ENCODE data around the gene ARHGEF2. TPM values are rescaled to one million over a fixed set of nuclear protein-coding genes. Genes with fewer than 3 reads are reported as not detected.
A peak's percentile ranks its signal among the peaks of the same experiment; 100 is the strongest.

ARHGEF2 gene
- total and polyA plus RNA-seq, 10 of the 15 experiments (the other 5 are each of a cell fraction or from before 2014, with no cell fraction given), result 8.1 to 113 (median 69.9) TPM

GRCh38 chr1:155982106-155982505, 3.8 kb upstream of the ARHGEF2 start:
- SMC1A ChIA-PET (ENCODE audit: uncharacterized antibody, unreplicated experiment), result interaction anchor here (2.5 to 16.7 kb wide), 6 partner anchors 8 to 48 kb away, joined by 15 to 229 read pairs (median 84); partner anchors contain the start of genes KHDC4 and RXFP4
- no peak for DNase-seq (ENCODE audit: low read depth, low spot score)
- Histone ChIP-seq H4K20me1 (ENCODE audit: control insufficient read depth, insufficient read depth) (no peaks in the 10 kb centered on the region), H3K4me3 (peak overlapping the region; percentile 100; the same call in 1 of the 2 replicates), H3K4me2 (ENCODE audit: control insufficient read depth, insufficient read depth) (peak overlapping the region; percentile 63), H3K27ac (ENCODE audit: control insufficient read depth, insufficient read depth) (peak overlapping the region; percentile 97; the same call in 1 of the 2 replicates), H3K36me3 (ENCODE audit: control insufficient read depth in 2 of 2, insufficient read depth in 2 of 2, low read length in 1 of 2) (no peaks in the 10 kb centered on the region), H3K79me2 (ENCODE audit: control insufficient read depth, insufficient read depth, low read length) (peaks cover 47% of the 10 kb centered on the region), H3K9me3 (replicated peaks; ENCODE audit: control insufficient read depth, insufficient read depth, low read length) (no peaks in the 10 kb centered on the region), H3K9ac (ENCODE audit: control insufficient read depth, insufficient read depth, low read length) (no peak overlapping the region), H3K4me1 (ENCODE audit: control insufficient read depth, insufficient read depth, low read length) (peaks cover 26% of the 10 kb centered on the region), H3K27me3 (replicated peaks in 1 of 2; ENCODE audit: control insufficient read depth in 2 of 2, insufficient read depth in 2 of 2, low read length in 1 of 2) (no peaks in the 10 kb centered on the region), H2AFZ (ENCODE audit: control insufficient read depth, low read depth, low read length) (no peak overlapping the region)
- no peak for FAIRE-seq
- RAD21 ChIA-PET (ENCODE audit: unreplicated experiment), result interaction anchor here (2.4 to 14.4 kb wide), 7 partner anchors 8 to 123 kb away, joined by 7 to 214 read pairs (median 49); partner anchors contain the start of genes KHDC4, RXFP4 and SYT11
- 43% methylated on average over 7 of the region's 7 CpGs for WGBS (ENCODE audit: insufficient coverage, insufficient replicate concordance, low lambda C conversion rate, missing lambda C conversion rate)
- in situ Hi-C loops (cut with MboI) (no loop called here), intact Hi-C loops (cut with micrococcal nuclease; ENCODE audit: unreplicated experiment) (no loop called here)
- no TSS peak for BruUV-seq (replicated peaks)
- POLR2A ChIA-PET, result interaction anchor here (0.6 to 14.9 kb wide), 6 partner anchors 9 to 83 kb away, joined by 4 to 273 read pairs (median 43); partner anchors contain the start of genes KHDC4 and RXFP4
- no peak for ATAC-seq
- CTCF ChIA-PET, result interaction anchor here (0.9 to 14.7 kb wide), 10 partner anchors 15 to 84 kb away, joined by 3 to 227 read pairs (median 14); partner anchors contain the start of genes KHDC4 and RXFP4
- no peak for TF ChIP-seq NR2C1 (IDR thresholded peaks at IDR 0.05)
- TF ChIP-seq MAX (IDR thresholded peaks at IDR 0.05; ENCODE audit: low read depth, low read length), result no peak
- TF ChIP-seq MYB (IDR thresholded peaks at IDR 0.05; ENCODE audit: borderline replicate concordance, low read depth, low read length), result no peak
- TF ChIP-seq PBX3 (IDR thresholded peaks at IDR 0.05; ENCODE audit: insufficient replicate concordance, low read depth, low read length), result no peak
- TF ChIP-seq NBN (IDR thresholded peaks at IDR 0.05), result no peak
- no peak for TF ChIP-seq ZBED1 (IDR thresholded peaks at IDR 0.05; ENCODE audit: borderline replicate concordance)
- TF ChIP-seq SKIL (IDR thresholded peaks at IDR 0.05; ENCODE audit: low read depth, poor library complexity, severe bottlenecking), result no peak
- TF ChIP-seq ZBTB40 (IDR thresholded peaks at IDR 0.05; ENCODE audit: borderline replicate concordance), result no peak
- no peak for TF ChIP-seq NR2C2 (IDR thresholded peaks at IDR 0.05; ENCODE audit: borderline replicate concordance, control insufficient read depth, insufficient read length, low read depth)
- no peak for TF ChIP-seq ZBTB11 (CRISPR knock-in tag; IDR thresholded peaks at IDR 0.05)

Measured in GM12878 (cell line).